Liver (tissue), 9 donors: Measurements from ENCODE around the gene SPATS1. TPM values are rescaled to one million over a fixed set of nuclear protein-coding genes. Genes with fewer than 3 reads are reported as not detected.

Experiments
- DNase-seq: peaks from one replicate; pipeline ENCODE4 v3.0.0-alpha.2; 2017; ENCODE audit warnings: low spot score
- H3K27ac ChIP-seq, 2 donors: one replicate each; pipeline ENCODE4 v1.7.0; 2013; ENCODE audit warnings: inconsistent platforms in 2 of 2, low read length in 2 of 2, control low read depth in 1 of 2, low read depth in 1 of 2, mild to moderate bottlenecking in 1 of 2
- H3K27me3 ChIP-seq, 4 donors: one replicate each; pipeline versions ENCODE4 v1.6.1 to v1.7.0; 2013; ENCODE audit warnings: low read length in 3 of 4, inconsistent platforms in 1 of 4, mild to moderate bottlenecking in 1 of 4, moderate library complexity in 1 of 4; ENCODE audit not compliant: control insufficient read depth in 4 of 4, insufficient read depth in 4 of 4
- H3K36me3 ChIP-seq, 4 donors: one replicate each; pipeline versions ENCODE4 v1.6.1 to v1.7.0; 2013; ENCODE audit warnings: low read length in 3 of 4, mild to moderate bottlenecking in 3 of 4, low read depth in 1 of 4, moderate library complexity in 1 of 4; ENCODE audit not compliant: control insufficient read depth in 4 of 4, insufficient read depth in 3 of 4
- H3K4me1 ChIP-seq, 4 donors: one replicate each; pipeline versions ENCODE4 v1.6.1 to v1.7.0; 2013; ENCODE audit warnings: low read length in 3 of 4, mild to moderate bottlenecking in 3 of 4, moderate library complexity in 1 of 4; ENCODE audit not compliant: control insufficient read depth in 4 of 4, insufficient read depth in 4 of 4
- H3K4me3 ChIP-seq, 3 donors: one replicate each; pipeline versions ENCODE4 v1.6.1 to v1.7.0; 2013; ENCODE audit warnings: low read length in 3 of 3, control low read depth in 1 of 3, low read depth in 1 of 3, mild to moderate bottlenecking in 1 of 3
- H3K9ac ChIP-seq, 2 donors: one replicate each; pipeline ENCODE4 v1.7.0; 2013; ENCODE audit warnings: low read length in 2 of 2, mild to moderate bottlenecking in 2 of 2, moderate library complexity in 2 of 2, control low read depth in 1 of 2, low read depth in 1 of 2
- H3K9me3 ChIP-seq, 4 donors: one replicate each; pipeline versions ENCODE4 v1.6.1 to v1.7.0; 2013; ENCODE audit warnings: low read length in 3 of 4; ENCODE audit not compliant: control insufficient read depth in 4 of 4
- ATF3 ChIP-seq: IDR thresholded peaks from 2 replicates; pipeline ENCODE4 v1.6.1; 2016; ENCODE audit warnings: antibody characterized with exemption
- EGR1 ChIP-seq, 2 donors: IDR thresholded peaks; 2 replicates each; pipeline ENCODE4 v1.6.1; 2016 to 2018; ENCODE audit warnings: antibody characterized with exemption in 2 of 2, low read depth in 2 of 2
- FOXA1 ChIP-seq: IDR thresholded peaks from 2 replicates; pipeline ENCODE4 v1.6.1; 2016; ENCODE audit warnings: antibody characterized with exemption
- FOXA2 ChIP-seq: IDR thresholded peaks from 2 replicates; pipeline ENCODE4 v1.6.1; 2016; ENCODE audit warnings: antibody characterized with exemption
- GABPA ChIP-seq, 2 donors: IDR thresholded peaks in 1 of 2; conservative IDR thresholded peaks in 1 of 2; 2 replicates each; pipeline ENCODE4 v1.6.1; 2016; ENCODE audit warnings: antibody characterized with exemption in 2 of 2, mild to moderate bottlenecking in 1 of 2, moderate library complexity in 1 of 2
- HNF4A ChIP-seq, 2 donors: conservative IDR thresholded peaks; 2 replicates each; pipeline ENCODE4 v1.6.1; 2016; ENCODE audit warnings: antibody characterized with exemption in 2 of 2, mild to moderate bottlenecking in 2 of 2
- MAX ChIP-seq: IDR thresholded peaks from 2 replicates; pipeline ENCODE4 v1.6.1; 2016; ENCODE audit warnings: antibody characterized with exemption
- NR2F2 ChIP-seq: IDR thresholded peaks from 2 replicates; pipeline ENCODE4 v1.6.1; 2016; ENCODE audit warnings: antibody characterized with exemption
- RAD21 ChIP-seq, 2 donors: IDR thresholded peaks; 2 replicates each; pipeline ENCODE4 v1.6.1; 2016; ENCODE audit warnings: antibody characterized with exemption in 2 of 2, mild to moderate bottlenecking in 2 of 2
- RXRA ChIP-seq, 2 donors: IDR thresholded peaks; 2 replicates each; pipeline ENCODE4 v1.6.1; 2017 to 2018; ENCODE audit warnings: antibody characterized with exemption in 2 of 2, mild to moderate bottlenecking in 1 of 2
- SP1 ChIP-seq: IDR thresholded peaks from 2 replicates; pipeline ENCODE4 v1.6.1; 2018; ENCODE audit warnings: antibody characterized with exemption, mild to moderate bottlenecking
- ZBTB33 ChIP-seq: IDR thresholded peaks from 2 replicates; pipeline ENCODE4 v1.6.1; 2016; ENCODE audit warnings: antibody characterized with exemption
- WGBS: extraction: QIAGEN DNeasy Blood & Tissue Kit; methylation state at CpG from one replicate; pipeline ENCODE4 v1.1.7; 2013; 5-methylcytosine and 5-hydroxymethylcytosine counted together
- polyA plus RNA-seq, 2 donors: library from polyadenylated mRNA; stranded (reverse) in 1 of 2; unstranded in 1 of 2; fragments of 200-250 nt in 1 of 2; fragments of >200 nt in 1 of 2; fragmentation: Nextera tagmentation in 1 of 2; extraction: Ambion mirVana in 1 of 2; gene quantifications; one replicate each; pipeline versions ENCODE4 v1.2.1 to v1.2.3, GENCODE V29; 2013 to 2015
- total RNA-seq, 2 donors: library from RNA; depleted of rRNA; stranded (reverse); fragments of >200 nt; gene quantifications; one replicate each; pipeline ENCODE4 v1.2.3, GENCODE V29; 2014
- donor health status: healthy.
- donor health status: healthy.
- donor health status: healthy.
- donor health status: healthy.
- donor health status: healthy.

SPATS1 gene
- total and polyA plus RNA-seq, 4 donors: not detected

- no peak for DNase-seq
- H3K27ac ChIP-seq: no peak overlapping the region
- no peak overlapping the region for H3K4me3 ChIP-seq
- H3K4me1 ChIP-seq: peaks cover 2 to 13% (median 10%) of the 10 kb centered on the region in 4 donors
- H3K9me3 ChIP-seq: peaks cover 0 to 2% (median 0%) of the 10 kb centered on the region in 4 donors
- WGBS: 80% methylated on average over 2 of the region's 2 CpGs
- no peaks in the 10 kb centered on the region for H3K36me3 ChIP-seq
- TF ChIP-seq ZBTB33 (no peak), SP1 (no peak), RXRA (IDR thresholded peaks at IDR 0.05) (no peak), MAX (no peak), GABPA (IDR thresholded peaks at IDR 0.05 in 1 of 2, conservative IDR thresholded peaks at IDR 0.05 in 1 of 2) (no peak), RAD21 (IDR thresholded peaks at IDR 0.05) (no peak), FOXA2 (no peak), FOXA1 (no peak), HNF4A (conservative IDR thresholded peaks at IDR 0.05) (no peak)
- H3K9ac ChIP-seq: no peak overlapping the region
- H3K27me3 ChIP-seq: no peaks in the 10 kb centered on the region
Observed at GRCh38 chr6:44353336-44353735, 10.9 kb downstream of the SPATS1 start.

- Histone ChIP-seq H3K27ac (no peak overlapping the region), H3K9me3 (peaks cover 0 to 2% (median 0%) of the 10 kb centered on the region in 4 donors), H3K36me3 (no peaks in the 10 kb centered on the region), H3K9ac (no peak overlapping the region), H3K4me3 (no peak overlapping the region), H3K27me3 (no peaks in the 10 kb centered on the region), H3K4me1 (peaks cover 0 to 2% (median under 1%) of the 10 kb centered on the region in 4 donors)
- no peak for DNase-seq
- WGBS: 75% methylated on average over 4 of the region's 4 CpGs
- no peak for TF ChIP-seq NR2F2
- TF ChIP-seq ATF3: no peak
- TF ChIP-seq RAD21 (IDR thresholded peaks at IDR 0.05): no peak
Observed at GRCh38 chr6:44355640-44356039, 13.2 kb downstream of the SPATS1 start.

GRCh38 chr6:44356487-44356886, 14.0 kb downstream of the SPATS1 start:
- Histone ChIP-seq H3K9ac (no peak overlapping the region), H3K27ac (no peak overlapping the region), H3K36me3 (no peaks in the 10 kb centered on the region), H3K27me3 (no peaks in the 10 kb centered on the region), H3K4me3 (no peak overlapping the region), H3K9me3 (peaks cover 0 to 2% (median 0%) of the 10 kb centered on the region in 4 donors), H3K4me1 (no peaks in the 10 kb centered on the region)
- 79% methylated on average over 1 of the region's 1 CpG for WGBS
- no peak for DNase-seq
- TF ChIP-seq EGR1 (IDR thresholded peaks at IDR 0.05; ENCODE audit: low read depth in 2 of 2) (no peak), HNF4A (conservative IDR thresholded peaks at IDR 0.05) (no peak), ZBTB33 (no peak)
